ENCODE results near the gene LHX3. TPM values are rescaled to one million over a fixed set of nuclear protein-coding genes. Genes with fewer than 3 reads are reported as not detected.

The LHX3 gene
- total RNA-seq, 1 experiment from 2014 or later = 0.22 TPM

DNA sequence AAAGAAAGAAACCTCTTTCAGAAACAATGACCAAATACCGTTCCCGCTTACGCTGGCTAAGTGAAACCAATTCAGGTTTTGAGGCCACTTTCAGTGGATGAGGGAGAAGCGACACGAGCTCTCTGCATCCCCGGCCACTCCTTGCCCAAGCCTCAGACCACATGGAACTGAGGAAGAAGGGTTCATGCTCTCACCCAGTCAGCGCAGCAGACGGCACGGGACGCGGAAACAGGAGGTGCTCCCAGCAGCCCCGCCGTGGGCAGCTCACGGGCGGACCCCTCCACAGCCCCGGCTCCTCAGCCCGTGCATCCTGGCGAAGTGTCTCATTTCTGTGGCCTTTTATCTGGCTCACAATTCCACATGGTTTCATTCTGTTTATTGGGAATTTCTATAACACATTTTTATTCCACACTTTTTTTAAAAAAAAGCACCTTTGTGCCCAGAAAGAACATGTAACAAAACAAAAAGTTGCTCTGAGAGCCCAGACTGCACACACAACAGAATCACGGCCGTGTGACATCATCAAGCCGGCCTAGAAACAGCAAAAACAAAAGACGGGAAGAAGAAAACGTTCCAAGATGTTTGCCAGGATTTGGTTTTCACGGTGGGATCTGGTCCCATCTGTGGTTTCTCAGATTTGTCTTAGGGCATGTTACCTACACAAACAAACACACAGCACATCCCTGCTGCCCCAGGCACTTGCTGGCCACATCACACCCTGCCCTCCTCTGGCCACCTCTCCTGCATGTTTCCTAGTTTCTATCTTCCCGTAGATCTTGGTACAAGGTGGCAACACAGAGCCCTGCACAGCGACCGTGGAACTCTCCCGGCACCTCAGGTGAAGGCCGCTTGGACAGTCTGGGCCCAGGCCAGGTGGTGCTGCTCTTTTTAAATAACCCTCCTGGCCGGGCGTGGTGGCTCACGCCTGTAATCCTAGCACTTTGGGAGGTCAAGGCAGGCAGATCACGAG lies 24.5 kb upstream of the LHX3 start:
- no peak overlapping the region for H2AFZ ChIP-seq
- H3K36me3 ChIP-seq (ENCODE audit: low read depth) = peaks cover 8% of the 10 kb centered on the region; the same call in 1 of the 2 replicates
- peak overlapping the region; percentile 86 for H3K4me2 ChIP-seq
- no peaks in the 10 kb centered on the region for H3K27me3 ChIP-seq (ENCODE audit: insufficient read depth, low read depth)
- peaks cover 29% of the 10 kb centered on the region for H3K4me1 ChIP-seq (replicated peaks; ENCODE audit: insufficient read depth)
- peak in 1 of 2 experiments; percentile 15 for DNase-seq
- peaks cover 44% of the 10 kb centered on the region for H4K20me1 ChIP-seq (ENCODE audit: insufficient read depth)
- BruUV-seq (replicated peaks) = no TSS peak
- ChIA-PET CTCF (interaction anchor here (1.0 kb wide), 1 partner anchor 16 kb away, joined by 3 read pairs; the partner anchor contains the start of gene QSOX2), POLR2A (ENCODE audit: unreplicated experiment) (no interaction called here)
- H3K9me2 ChIP-seq (ENCODE audit: insufficient read depth) = no peaks in the 10 kb centered on the region
- H3K79me2 ChIP-seq (ENCODE audit: low read depth) = peaks cover 57% of the 10 kb centered on the region
- peak overlapping the region; percentile 92 for H3K27ac ChIP-seq
- H3K9me3 ChIP-seq (ENCODE audit: insufficient read depth, low read depth) = no peaks in the 10 kb centered on the region
- TF ChIP-seq, protein P1, sequence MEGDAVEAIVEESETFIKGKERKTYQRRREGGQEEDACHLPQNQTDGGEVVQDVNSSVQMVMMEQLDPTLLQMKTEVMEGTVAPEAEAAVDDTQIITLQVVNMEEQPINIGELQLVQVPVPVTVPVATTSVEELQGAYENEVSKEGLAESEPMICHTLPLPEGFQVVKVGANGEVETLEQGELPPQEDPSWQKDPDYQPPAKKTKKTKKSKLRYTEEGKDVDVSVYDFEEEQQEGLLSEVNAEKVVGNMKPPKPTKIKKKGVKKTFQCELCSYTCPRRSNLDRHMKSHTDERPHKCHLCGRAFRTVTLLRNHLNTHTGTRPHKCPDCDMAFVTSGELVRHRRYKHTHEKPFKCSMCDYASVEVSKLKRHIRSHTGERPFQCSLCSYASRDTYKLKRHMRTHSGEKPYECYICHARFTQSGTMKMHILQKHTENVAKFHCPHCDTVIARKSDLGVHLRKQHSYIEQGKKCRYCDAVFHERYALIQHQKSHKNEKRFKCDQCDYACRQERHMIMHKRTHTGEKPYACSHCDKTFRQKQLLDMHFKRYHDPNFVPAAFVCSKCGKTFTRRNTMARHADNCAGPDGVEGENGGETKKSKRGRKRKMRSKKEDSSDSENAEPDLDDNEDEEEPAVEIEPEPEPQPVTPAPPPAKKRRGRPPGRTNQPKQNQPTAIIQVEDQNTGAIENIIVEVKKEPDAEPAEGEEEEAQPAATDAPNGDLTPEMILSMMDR (conservative IDR thresholded peaks at IDR 0.05) = no peak
- TF ChIP-seq EZH2 (IDR thresholded peaks at IDR 0.05; ENCODE audit: low read depth) = no peak
- intact Hi-C loops (cut with micrococcal nuclease; ENCODE audit: unreplicated experiment) = loop anchor here (5.0 kb wide), 1 partner anchor 53 kb away; no protein-coding TSS in a partner anchor
- H3F3A ChIP-seq (ENCODE audit: insufficient read depth, low read depth) = peaks cover 30% of the 10 kb centered on the region
- no peak overlapping the region for H3K4me3 ChIP-seq

DNA sequence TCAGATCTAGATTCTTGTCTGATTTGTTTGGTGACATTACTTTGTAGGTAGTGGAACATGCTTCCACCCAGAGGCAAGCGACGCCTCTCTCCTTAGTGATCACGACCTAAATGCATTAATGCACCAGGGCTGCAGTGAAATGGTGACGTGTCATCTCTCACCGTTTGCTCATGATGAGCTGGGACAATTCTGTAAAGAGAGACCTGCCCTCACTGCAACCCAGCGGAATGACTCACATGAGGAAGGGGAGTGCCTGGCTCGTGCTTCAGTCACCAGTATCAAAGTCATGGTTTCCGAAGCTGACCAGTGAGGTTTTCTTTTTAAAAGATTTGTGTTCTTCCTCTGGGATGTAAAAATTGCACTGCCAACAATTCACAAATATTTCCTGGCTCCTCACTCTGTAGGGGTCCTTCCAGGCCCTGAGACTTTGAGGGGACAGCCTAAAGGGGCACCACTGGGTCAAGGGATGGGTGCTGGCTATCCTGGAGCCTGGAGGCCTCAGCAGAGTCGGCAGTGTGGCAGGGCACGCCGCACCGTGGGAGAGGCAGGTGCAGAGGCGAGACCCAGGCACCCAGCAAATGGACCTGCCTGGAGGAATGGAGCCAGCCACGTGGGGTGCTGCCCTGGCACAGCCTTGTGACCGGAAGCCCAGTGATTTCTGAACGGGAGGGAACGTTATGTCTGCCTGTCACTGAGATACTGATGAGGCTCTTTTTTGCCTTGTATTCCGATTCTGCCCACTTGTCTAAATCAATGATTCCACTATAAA lies 23.4 kb upstream of the LHX3 start:
- Histone ChIP-seq H3K9me3 (ENCODE audit: insufficient read depth, low read depth) (no peaks in the 10 kb centered on the region), H3F3A (ENCODE audit: insufficient read depth, low read depth) (peaks cover 30% of the 10 kb centered on the region), H3K79me2 (ENCODE audit: low read depth) (peaks cover 57% of the 10 kb centered on the region), H3K36me3 (ENCODE audit: low read depth) (peaks cover 8% of the 10 kb centered on the region; the same call in 1 of the 2 replicates), H3K4me1 (replicated peaks; ENCODE audit: insufficient read depth) (peaks cover 29% of the 10 kb centered on the region), H2AFZ (no peak overlapping the region; the same call in 1 of the 2 replicates), H3K9me2 (ENCODE audit: insufficient read depth) (no peaks in the 10 kb centered on the region), H3K27me3 (ENCODE audit: insufficient read depth, low read depth) (no peaks in the 10 kb centered on the region), H3K27ac (peak overlapping the region; percentile 92), H4K20me1 (ENCODE audit: insufficient read depth) (peaks cover 41% of the 10 kb centered on the region), H3K4me3 (peak overlapping the region; percentile 43; the same call in 1 of the 2 replicates), H3K4me2 (peak overlapping the region; percentile 86)
- ChIA-PET POLR2A (ENCODE audit: unreplicated experiment) (interaction anchor here (0.6 kb wide), 2 partner anchors 176 to 338 kb away, joined by 4 to 7 read pairs; no protein-coding TSS in a partner anchor), CTCF (interaction anchor here (0.7 to 1.1 kb wide), 4 partner anchors 17 to 1172 kb away, joined by 3 to 4 read pairs (median 4); partner anchors contain the start of gene QSOX2)
- peak; percentile 82 to 93 for DNase-seq
- intact Hi-C loops (cut with micrococcal nuclease; ENCODE audit: unreplicated experiment) = loop anchor here (1.0 to 5.0 kb wide), 2 partner anchors 17 to 54 kb away; partner anchors contain the start of gene QSOX2
- TF ChIP-seq EZH2 (IDR thresholded peaks at IDR 0.05; ENCODE audit: low read depth) = no peak
- TF ChIP-seq, protein P1 (conservative IDR thresholded peaks at IDR 0.05) = no peak
- BruUV-seq (replicated peaks) = TSS peak; percentile 100

Data from PC-9 (cell line).